Cardiac fibroblast (primary cell): ENCODE results near the gene ZNF79.

Source experiments
- DNase-seq, 2 donors: peaks; one replicate each; pipeline versions ENCODE4 v3.0.0 to v3.0.0-alpha.2; 2010; ENCODE audit warnings: low read depth in 2 of 2
- H3K4me3 ChIP-seq, 2 donors: replicated peaks in 1 of 2; 1 replicate in 1 of 2; 2 replicates in 1 of 2; pipeline ENCODE4 v1.5.1; 2011; ENCODE audit warnings: low read depth in 2 of 2, low read length in 2 of 2, mild to moderate bottlenecking in 2 of 2, moderate library complexity in 1 of 2
- TF ChIP-seq, protein P1 (sequence below): IDR thresholded peaks from one replicate; pipeline ENCODE4 v1.5.1; 2011; ENCODE audit warnings: low read depth, mild to moderate bottlenecking, low read length, inconsistent platforms

Gene ZNF79

DNA sequence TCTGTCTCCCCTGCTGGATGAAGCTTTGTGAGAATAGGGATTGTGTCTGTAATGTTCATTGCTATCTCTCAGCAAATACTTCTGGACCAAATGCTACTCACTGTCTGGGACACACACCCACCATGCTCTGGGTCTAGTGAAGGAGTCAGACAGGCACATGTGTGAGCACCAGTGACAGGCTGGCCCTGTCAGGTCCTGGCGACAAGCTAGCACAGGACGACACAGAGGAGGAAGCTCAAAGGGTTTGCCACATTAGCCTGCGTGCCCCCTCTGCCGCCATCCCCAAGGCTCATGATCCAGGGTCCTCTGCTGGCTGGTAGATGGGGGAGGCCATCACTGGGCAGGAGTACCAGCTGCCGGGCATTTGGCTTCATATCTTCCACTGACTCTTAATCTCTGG is 50.4 kb downstream of the ZNF79 start:
- no peak for DNase-seq
- no peak overlapping the region for H3K4me3 ChIP-seq
- TF ChIP-seq, protein P1, sequence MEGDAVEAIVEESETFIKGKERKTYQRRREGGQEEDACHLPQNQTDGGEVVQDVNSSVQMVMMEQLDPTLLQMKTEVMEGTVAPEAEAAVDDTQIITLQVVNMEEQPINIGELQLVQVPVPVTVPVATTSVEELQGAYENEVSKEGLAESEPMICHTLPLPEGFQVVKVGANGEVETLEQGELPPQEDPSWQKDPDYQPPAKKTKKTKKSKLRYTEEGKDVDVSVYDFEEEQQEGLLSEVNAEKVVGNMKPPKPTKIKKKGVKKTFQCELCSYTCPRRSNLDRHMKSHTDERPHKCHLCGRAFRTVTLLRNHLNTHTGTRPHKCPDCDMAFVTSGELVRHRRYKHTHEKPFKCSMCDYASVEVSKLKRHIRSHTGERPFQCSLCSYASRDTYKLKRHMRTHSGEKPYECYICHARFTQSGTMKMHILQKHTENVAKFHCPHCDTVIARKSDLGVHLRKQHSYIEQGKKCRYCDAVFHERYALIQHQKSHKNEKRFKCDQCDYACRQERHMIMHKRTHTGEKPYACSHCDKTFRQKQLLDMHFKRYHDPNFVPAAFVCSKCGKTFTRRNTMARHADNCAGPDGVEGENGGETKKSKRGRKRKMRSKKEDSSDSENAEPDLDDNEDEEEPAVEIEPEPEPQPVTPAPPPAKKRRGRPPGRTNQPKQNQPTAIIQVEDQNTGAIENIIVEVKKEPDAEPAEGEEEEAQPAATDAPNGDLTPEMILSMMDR = no peak

DNA sequence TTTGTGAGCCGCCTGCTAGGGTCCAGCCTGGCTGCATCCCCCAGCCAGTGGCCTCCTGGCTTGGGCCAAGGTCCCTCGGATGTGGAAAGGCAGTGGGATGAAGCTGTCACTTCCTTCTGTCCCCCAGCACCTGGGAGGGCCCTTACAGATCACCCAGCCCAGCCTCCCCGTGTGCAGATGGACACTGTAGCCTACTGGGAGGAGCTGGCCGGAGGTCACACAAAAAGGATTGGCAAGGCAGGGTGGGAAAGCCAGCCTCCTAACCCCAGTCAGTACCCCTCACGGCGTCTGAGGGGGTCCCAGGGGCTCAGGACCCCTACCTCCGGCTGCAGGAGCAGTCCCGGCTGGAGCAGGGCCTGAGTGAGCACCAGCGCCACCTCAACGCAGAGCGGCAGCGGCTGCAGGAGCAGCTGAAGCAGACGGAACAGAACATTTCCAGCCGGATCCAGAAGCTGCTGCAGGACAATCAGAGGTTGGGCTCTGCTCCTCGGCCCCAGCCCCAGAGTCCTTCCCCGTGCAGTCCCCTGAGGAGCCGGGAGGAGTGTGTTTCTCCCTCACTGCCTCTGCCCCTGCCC is 55.4 kb downstream of the ZNF79 start:
- no peak overlapping the region for H3K4me3 ChIP-seq
- DNase-seq = no peak
- TF ChIP-seq, protein P1 = no peak

DNA sequence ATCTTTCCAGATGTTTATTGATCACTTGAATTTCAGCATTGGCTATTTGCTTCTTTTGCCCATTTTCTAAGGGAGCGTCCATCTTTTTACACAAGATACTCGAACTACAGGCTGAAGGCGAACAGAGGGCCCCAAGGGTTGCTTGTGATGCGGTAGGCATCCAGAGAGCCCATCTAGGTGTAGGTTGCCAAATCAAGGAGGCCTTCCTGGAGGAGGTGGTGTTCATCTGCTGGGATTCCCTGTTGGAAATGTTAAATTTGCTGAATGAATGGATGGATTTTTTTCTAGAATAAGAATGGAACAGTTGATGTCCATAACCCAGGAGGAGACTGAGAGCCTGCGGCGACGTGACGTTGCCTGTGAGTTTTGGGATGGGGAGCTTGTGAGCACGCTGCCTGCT is 58.5 kb downstream of the ZNF79 start:
- DNase-seq = no peak
- no peak overlapping the region for H3K4me3 ChIP-seq
- TF ChIP-seq, protein P1 = no peak

DNA sequence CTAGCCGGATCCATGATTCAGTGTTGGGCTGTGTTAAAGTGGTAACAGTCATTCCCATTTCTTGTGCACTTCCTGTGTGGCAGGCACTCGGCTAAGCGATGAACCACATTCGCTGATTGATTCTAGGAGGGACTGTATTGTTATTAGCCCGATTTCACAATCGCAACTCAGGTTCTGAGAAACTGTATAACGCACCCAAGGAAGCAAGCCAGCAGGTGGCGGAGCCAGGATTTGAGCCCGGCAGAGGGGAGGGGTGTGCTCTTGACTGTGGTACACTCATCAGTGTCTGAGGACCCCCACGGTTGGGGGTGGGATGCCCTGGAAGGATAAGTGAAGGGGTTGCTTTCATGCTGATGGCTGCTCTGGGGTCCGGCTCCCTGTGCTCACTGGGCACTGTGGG is 61.8 kb downstream of the ZNF79 start:
- TF ChIP-seq, protein P1 = no peak
- no peak overlapping the region for H3K4me3 ChIP-seq
- DNase-seq = no peak

DNA sequence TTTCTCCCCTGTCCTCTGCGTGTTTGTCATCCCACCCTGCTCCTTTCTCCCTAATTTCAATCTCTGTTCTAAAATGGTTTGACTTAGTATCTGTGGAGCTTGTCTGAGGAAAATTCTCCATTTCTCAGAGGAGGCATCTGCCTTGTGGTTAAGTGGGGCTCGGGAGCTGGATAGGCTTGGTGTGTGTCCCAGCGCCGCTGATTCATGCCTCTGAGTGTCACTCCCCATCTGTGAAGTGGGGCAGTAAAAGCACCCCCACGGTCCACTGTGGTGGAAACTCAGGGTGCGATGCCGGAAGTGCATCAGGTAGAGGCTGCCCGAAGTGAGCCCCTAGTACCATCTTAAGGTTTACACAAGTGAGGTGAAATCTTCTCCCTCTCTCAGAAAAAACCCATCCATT is 64.8 kb downstream of the ZNF79 start:
- DNase-seq = no peak
- TF ChIP-seq, protein P1 = no peak
- no peak overlapping the region for H3K4me3 ChIP-seq

DNA sequence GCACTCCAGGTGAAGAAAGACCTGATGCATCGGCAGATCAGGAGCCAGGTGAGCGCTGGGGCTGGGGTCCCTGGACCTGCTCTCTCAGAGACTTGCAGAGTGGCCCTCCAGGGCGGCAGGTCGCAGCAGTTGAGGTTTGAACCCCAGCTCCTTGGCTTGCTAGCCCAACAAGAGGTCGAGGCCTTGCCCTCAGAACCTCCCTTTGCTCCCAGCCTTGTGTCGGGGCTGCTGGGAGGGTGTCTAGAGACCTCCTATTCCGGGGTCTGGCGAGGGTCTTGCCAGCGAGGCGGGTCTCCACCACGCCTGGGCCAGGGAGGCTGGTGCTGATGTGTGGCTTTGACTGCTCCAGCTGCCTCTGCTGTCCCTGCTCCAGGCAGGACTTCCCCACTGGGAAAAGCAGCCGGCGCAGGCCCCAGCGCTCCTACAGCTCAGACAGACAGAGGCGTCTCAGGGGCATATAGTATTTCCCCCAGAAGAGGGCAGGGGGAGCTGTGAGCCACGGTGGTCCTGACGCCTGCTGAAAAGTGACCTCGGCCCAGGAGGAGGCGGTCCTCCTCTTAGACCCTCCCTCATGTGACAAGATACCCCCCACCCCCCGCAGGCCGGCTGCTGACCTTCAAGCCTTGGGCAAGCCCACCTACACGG is 65.4 kb downstream of the ZNF79 start:
- TF ChIP-seq, protein P1 = peak; percentile 5
- H3K4me3 ChIP-seq = no peak overlapping the region
- DNase-seq = no peak
